ENCODE measurements around the gene NCOA7.

NCOA7 gene

GRCh38 chr6:125918681-125919566 is 128.2 kb downstream of the NCOA7 start:
- Histone ChIP-seq H3K4me2 (ENCODE audit: low read length) (peak overlapping the region; percentile 48), H3K79me2 (ENCODE audit: control insufficient read depth, low read length) (no peaks in the 10 kb centered on the region), H3K36me3 (ENCODE audit: control insufficient read depth, low read length) (peaks cover 84% of the 10 kb centered on the region), H3F3A (ENCODE audit: control insufficient read depth, insufficient read depth) (peaks cover 6% of the 10 kb centered on the region), H3K9me3 (ENCODE audit: control insufficient read depth, insufficient read depth, low read length) (no peaks in the 10 kb centered on the region), H3K9me2 (replicated peaks; ENCODE audit: control insufficient read depth, low read length) (no peaks in the 10 kb centered on the region), H3K27me3 (ENCODE audit: control insufficient read depth, low read length) (no peaks in the 10 kb centered on the region), H3K4me3 (ENCODE audit: low read length) (peak overlapping the region; percentile 47), H3K4me1 (ENCODE audit: control insufficient read depth, low read length) (peaks cover 23% of the 10 kb centered on the region), H3K27ac (ENCODE audit: low read depth, low read length) (peak overlapping the region; percentile 33), H4K20me1 (ENCODE audit: control insufficient read depth, insufficient read depth, low read depth, low read length) (no peaks in the 10 kb centered on the region)
- TF ChIP-seq CTCF (IDR thresholded peaks at IDR 0.05; ENCODE audit: low read depth, low read length, poor library complexity, severe bottlenecking) = no peak
- no peak for TF ChIP-seq EZH2phosphoT487 (IDR thresholded peaks at IDR 0.05; ENCODE audit: borderline replicate concordance, low read length)

GRCh38 chr6:125919618-125920017 is 128.9 kb downstream of the NCOA7 start:
- Histone ChIP-seq H3K79me2 (ENCODE audit: control insufficient read depth, low read length) (no peaks in the 10 kb centered on the region), H3K27me3 (ENCODE audit: control insufficient read depth, low read length) (no peaks in the 10 kb centered on the region), H3K4me3 (ENCODE audit: low read length) (peak overlapping the region; percentile 47), H3F3A (ENCODE audit: control insufficient read depth, insufficient read depth) (peaks cover 5% of the 10 kb centered on the region), H4K20me1 (ENCODE audit: control insufficient read depth, insufficient read depth, low read depth, low read length) (no peaks in the 10 kb centered on the region), H3K9me2 (replicated peaks; ENCODE audit: control insufficient read depth, low read length) (no peaks in the 10 kb centered on the region), H3K4me2 (ENCODE audit: low read length) (peak overlapping the region; percentile 48), H3K27ac (ENCODE audit: low read depth, low read length) (peak overlapping the region; percentile 33), H3K36me3 (ENCODE audit: control insufficient read depth, low read length) (peaks cover 90% of the 10 kb centered on the region), H3K4me1 (ENCODE audit: control insufficient read depth, low read length) (peaks cover 23% of the 10 kb centered on the region), H3K9me3 (ENCODE audit: control insufficient read depth, insufficient read depth, low read length) (no peaks in the 10 kb centered on the region)
- TF ChIP-seq CTCF (IDR thresholded peaks at IDR 0.05; ENCODE audit: low read depth, low read length, poor library complexity, severe bottlenecking) = no peak
- no peak for TF ChIP-seq EZH2phosphoT487 (IDR thresholded peaks at IDR 0.05; ENCODE audit: borderline replicate concordance, low read length)

DNA sequence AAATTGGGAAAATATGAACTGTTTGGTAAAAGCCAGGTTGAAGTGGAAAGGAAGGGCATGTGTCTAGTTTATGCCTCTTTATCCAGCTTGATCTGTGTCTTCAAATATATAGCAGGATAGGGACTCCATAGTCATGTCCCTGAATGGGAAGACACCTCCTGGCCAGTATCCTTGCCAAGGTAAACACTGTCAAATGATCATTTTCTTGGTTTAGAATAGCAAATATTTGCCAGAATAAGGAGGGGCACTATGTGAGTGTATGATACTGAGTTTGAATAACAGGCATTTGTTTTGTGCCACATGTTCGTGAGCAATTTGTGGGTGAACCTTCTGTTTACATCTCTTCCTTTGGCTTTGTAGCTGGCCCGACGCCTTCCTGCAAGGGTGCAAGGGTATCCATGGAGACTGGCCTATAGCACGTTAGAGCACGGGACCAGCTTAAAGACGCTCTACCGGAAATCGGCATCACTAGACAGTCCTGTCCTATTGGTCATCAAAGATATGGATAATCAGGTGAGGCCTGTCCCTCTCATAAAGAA is 131.6 kb downstream of the NCOA7 start:
- peaks cover 23% of the 10 kb centered on the region for H3K4me1 ChIP-seq (ENCODE audit: control insufficient read depth, low read length)
- peaks cover 3% of the 10 kb centered on the region for H3F3A ChIP-seq (ENCODE audit: control insufficient read depth, insufficient read depth)
- no peaks in the 10 kb centered on the region for H3K9me2 ChIP-seq (replicated peaks; ENCODE audit: control insufficient read depth, low read length)
- H3K79me2 ChIP-seq (ENCODE audit: control insufficient read depth, low read length) = no peaks in the 10 kb centered on the region
- no peaks in the 10 kb centered on the region for H3K9me3 ChIP-seq (ENCODE audit: control insufficient read depth, insufficient read depth, low read length)
- TF ChIP-seq EZH2phosphoT487 (IDR thresholded peaks at IDR 0.05; ENCODE audit: borderline replicate concordance, low read length) (no peak), CTCF (IDR thresholded peaks at IDR 0.05; ENCODE audit: low read depth, low read length, poor library complexity, severe bottlenecking) (no peak)
- no peaks in the 10 kb centered on the region for H3K27me3 ChIP-seq (ENCODE audit: control insufficient read depth, low read length)
- no peak overlapping the region for H3K4me2 ChIP-seq (ENCODE audit: low read length)
- H3K4me3 ChIP-seq (ENCODE audit: low read length) = no peak overlapping the region
- no peaks in the 10 kb centered on the region for H4K20me1 ChIP-seq (ENCODE audit: control insufficient read depth, insufficient read depth, low read depth, low read length)
- peaks cover 86% of the 10 kb centered on the region for H3K36me3 ChIP-seq (ENCODE audit: control insufficient read depth, low read length)
- H3K27ac ChIP-seq (ENCODE audit: low read depth, low read length) = no peak overlapping the region
